ENCODE measurements around the gene B4GALT5. TPM values are rescaled to one million over a fixed set of nuclear protein-coding genes. Genes with fewer than 3 reads are reported as not detected.

B4GALT5 gene
- polyA plus RNA-seq, 1 donor (not counting 4 experiments of a cell fraction or from before 2014, with no cell fraction given), result 23.5 TPM

- no peaks in the 10 kb centered on the region for H3K9me1 ChIP-seq (ENCODE audit: control insufficient read depth, extremely low read depth, insufficient read depth, low read length)
- H3K4me2 ChIP-seq (ENCODE audit: control insufficient read depth, extremely low read depth, insufficient read depth, low read depth, low read length), result no peak overlapping the region
- no peaks in the 10 kb centered on the region for H3K79me2 ChIP-seq (ENCODE audit: control insufficient read depth, insufficient read depth, low read length)
- no peak overlapping the region for H3K27ac ChIP-seq (ENCODE audit: control insufficient read depth, insufficient read depth, low read length)
- H3K9me3 ChIP-seq (ENCODE audit: control insufficient read depth, low read depth, low read length), result no peaks in the 10 kb centered on the region
- no peak overlapping the region for H3K4me3 ChIP-seq (ENCODE audit: control insufficient read depth in 2 of 3, extremely low read depth in 1 of 3, insufficient read depth in 2 of 3, low read depth in 1 of 3, low read length in 3 of 3)
- H4K20me1 ChIP-seq (ENCODE audit: control insufficient read depth, extremely low read depth, insufficient read depth, low read length), result no peaks in the 10 kb centered on the region
- FAIRE-seq, result no peak
- DNase-seq (ENCODE audit: low read depth, low spot score), result no peak
- H3K27me3 ChIP-seq (ENCODE audit: control insufficient read depth, extremely low read depth, insufficient read depth, low read length), result peaks cover 20% of the 10 kb centered on the region
- H3K36me3 ChIP-seq (ENCODE audit: control insufficient read depth in 2 of 2, extremely low read depth in 1 of 2, insufficient read depth in 2 of 2, low read length in 2 of 2), result no peaks in the 10 kb centered on the region
- peaks cover 10% of the 10 kb centered on the region for H3K4me1 ChIP-seq (ENCODE audit: control insufficient read depth, extremely low read depth, insufficient read depth, low read length)
- TF ChIP-seq, protein P1, sequence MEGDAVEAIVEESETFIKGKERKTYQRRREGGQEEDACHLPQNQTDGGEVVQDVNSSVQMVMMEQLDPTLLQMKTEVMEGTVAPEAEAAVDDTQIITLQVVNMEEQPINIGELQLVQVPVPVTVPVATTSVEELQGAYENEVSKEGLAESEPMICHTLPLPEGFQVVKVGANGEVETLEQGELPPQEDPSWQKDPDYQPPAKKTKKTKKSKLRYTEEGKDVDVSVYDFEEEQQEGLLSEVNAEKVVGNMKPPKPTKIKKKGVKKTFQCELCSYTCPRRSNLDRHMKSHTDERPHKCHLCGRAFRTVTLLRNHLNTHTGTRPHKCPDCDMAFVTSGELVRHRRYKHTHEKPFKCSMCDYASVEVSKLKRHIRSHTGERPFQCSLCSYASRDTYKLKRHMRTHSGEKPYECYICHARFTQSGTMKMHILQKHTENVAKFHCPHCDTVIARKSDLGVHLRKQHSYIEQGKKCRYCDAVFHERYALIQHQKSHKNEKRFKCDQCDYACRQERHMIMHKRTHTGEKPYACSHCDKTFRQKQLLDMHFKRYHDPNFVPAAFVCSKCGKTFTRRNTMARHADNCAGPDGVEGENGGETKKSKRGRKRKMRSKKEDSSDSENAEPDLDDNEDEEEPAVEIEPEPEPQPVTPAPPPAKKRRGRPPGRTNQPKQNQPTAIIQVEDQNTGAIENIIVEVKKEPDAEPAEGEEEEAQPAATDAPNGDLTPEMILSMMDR (optimal IDR thresholded peaks at IDR 0.05 in 1 of 3, IDR thresholded peaks at IDR 0.05 in 1 of 3, conservative IDR thresholded peaks at IDR 0.05 in 1 of 3; ENCODE audit: extremely low read depth in 1 of 3, insufficient read depth in 2 of 3, low read length in 3 of 3), result no peak
- no peak for TF ChIP-seq EZH2 (IDR thresholded peaks at IDR 0.05; ENCODE audit: low read length)
- no peak overlapping the region for H3K9ac ChIP-seq (ENCODE audit: control insufficient read depth, extremely low read depth, insufficient read depth, low read length)
- dilution Hi-C loops (cut with MboI; ENCODE audit: extremely low pct_ligation_motif_present, low sequenced_read_pairs), result no loop called here
- H2AFZ ChIP-seq (ENCODE audit: control insufficient read depth, low read length), result no peak overlapping the region
These were observed 123.9 kb downstream of the B4GALT5 start for GRCh38 chr20:49589747-49590146.

DNA sequence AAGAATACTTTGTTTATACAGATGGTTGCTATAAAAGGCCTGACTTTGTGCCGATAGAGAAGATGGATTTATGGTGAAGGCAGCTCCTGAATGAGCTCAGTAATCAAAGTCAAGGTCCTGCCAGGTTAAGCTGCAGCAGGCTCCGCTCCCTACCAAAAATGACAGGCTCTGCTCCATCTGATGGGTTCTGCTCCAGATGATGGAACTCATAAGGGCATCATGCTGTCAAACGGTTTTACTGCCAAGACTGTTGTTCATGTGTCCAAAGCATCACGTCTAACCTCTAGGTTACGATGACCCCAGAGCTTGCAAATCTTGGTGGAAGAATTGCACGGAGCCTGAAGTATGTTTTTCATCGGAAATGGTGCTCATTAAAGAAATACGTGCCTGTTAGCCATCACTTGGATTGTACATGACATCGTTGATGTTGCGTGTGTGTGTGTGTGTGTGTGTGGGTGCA lies 126.5 kb downstream of the B4GALT5 start:
- Histone ChIP-seq H4K20me1 (ENCODE audit: control insufficient read depth, extremely low read depth, insufficient read depth, low read length) (peaks cover 2% of the 10 kb centered on the region), H3K4me1 (ENCODE audit: control insufficient read depth, extremely low read depth, insufficient read depth, low read length) (no peaks in the 10 kb centered on the region), H3K9ac (ENCODE audit: control insufficient read depth, extremely low read depth, insufficient read depth, low read length) (no peak overlapping the region), H3K9me1 (ENCODE audit: control insufficient read depth, extremely low read depth, insufficient read depth, low read length) (no peaks in the 10 kb centered on the region), H3K9me3 (ENCODE audit: control insufficient read depth, low read depth, low read length) (no peaks in the 10 kb centered on the region), H3K36me3 (ENCODE audit: control insufficient read depth in 2 of 2, extremely low read depth in 1 of 2, insufficient read depth in 2 of 2, low read length in 2 of 2) (no peaks in the 10 kb centered on the region), H3K27me3 (ENCODE audit: control insufficient read depth, extremely low read depth, insufficient read depth, low read length) (peaks cover 29% of the 10 kb centered on the region), H3K4me2 (ENCODE audit: control insufficient read depth, extremely low read depth, insufficient read depth, low read depth, low read length) (no peak overlapping the region), H3K79me2 (ENCODE audit: control insufficient read depth, insufficient read depth, low read length) (no peaks in the 10 kb centered on the region), H2AFZ (ENCODE audit: control insufficient read depth, low read length) (no peak overlapping the region), H3K27ac (ENCODE audit: control insufficient read depth, insufficient read depth, low read length) (no peak overlapping the region), H3K4me3 (ENCODE audit: control insufficient read depth in 2 of 3, extremely low read depth in 1 of 3, insufficient read depth in 2 of 3, low read depth in 1 of 3, low read length in 3 of 3) (no peak overlapping the region)
- dilution Hi-C loops (cut with MboI; ENCODE audit: extremely low pct_ligation_motif_present, low sequenced_read_pairs), result no loop called here
- FAIRE-seq, result no peak
- TF ChIP-seq EZH2 (IDR thresholded peaks at IDR 0.05; ENCODE audit: low read length), result no peak
- TF ChIP-seq, protein P1 (optimal IDR thresholded peaks at IDR 0.05 in 1 of 3, IDR thresholded peaks at IDR 0.05 in 1 of 3, conservative IDR thresholded peaks at IDR 0.05 in 1 of 3; ENCODE audit: extremely low read depth in 1 of 3, insufficient read depth in 2 of 3, low read length in 3 of 3), result no peak
- DNase-seq (ENCODE audit: low read depth, low spot score), result no peak
